ENCODE measurements around the gene IGF2. TPM values are rescaled to one million over a fixed set of nuclear protein-coding genes. Genes with fewer than 3 reads are reported as not detected.

IGF2 gene
- total and polyA plus RNA-seq, 2 of the 8 experiments (the other 6 are each of a cell fraction or from before 2014, with no cell fraction given): 0.74 to 1.5 TPM

DNA sequence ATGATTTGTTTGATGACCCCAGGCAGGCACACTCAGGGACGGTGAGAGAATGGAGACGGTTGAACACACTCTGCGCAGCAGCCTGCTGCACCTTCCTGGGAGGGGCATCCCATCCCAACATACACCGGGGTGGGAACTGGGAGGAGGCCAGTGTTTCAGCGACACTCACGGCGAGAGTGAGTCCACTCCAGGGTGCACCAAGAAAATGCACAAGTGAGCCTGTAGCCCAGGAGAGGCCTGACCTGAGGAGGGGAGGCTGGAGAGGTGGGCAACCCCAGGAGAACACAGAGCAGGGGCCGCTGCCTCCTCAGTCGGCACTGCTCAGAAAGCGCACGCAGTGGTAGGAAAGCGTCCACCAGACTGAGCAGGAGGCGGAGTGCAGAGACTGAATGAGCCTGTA lies 54.5 kb downstream of the IGF2 start:
- H3K23me2 ChIP-seq (ENCODE audit: low read depth, low read length): peaks cover 2% of the 10 kb centered on the region; the same call in 1 of the 2 replicates
- H2AFZ ChIP-seq (ENCODE audit: low read length): no peak overlapping the region
- H3K79me2 ChIP-seq (ENCODE audit: control insufficient read depth in 1 of 2, insufficient read depth in 2 of 2, low read length in 2 of 2): no peaks in the 10 kb centered on the region
- H3K18ac ChIP-seq (ENCODE audit: extremely low read depth, low read length): no peak overlapping the region
- no peak overlapping the region for H3K4me2 ChIP-seq (ENCODE audit: insufficient read depth in 1 of 2, low read depth in 2 of 2, low read length in 2 of 2)
- peaks cover 0 to 7% of the 10 kb centered on the region in 2 experiments; a peak in 1 of 4 replicates for H3K9me3 ChIP-seq (ENCODE audit: insufficient read depth in 2 of 2, low read depth in 1 of 2, low read length in 1 of 2)
- H4K8ac ChIP-seq (ENCODE audit: extremely low read depth, insufficient read depth, low read length): no peak overlapping the region
- H2BK5ac ChIP-seq (ENCODE audit: low read depth, low read length): no peak overlapping the region
- TF ChIP-seq TAF7 (optimal IDR thresholded peaks at IDR 0.05; ENCODE audit: borderline replicate concordance, low read depth, low read length) (no peak), TBP (IDR thresholded peaks at IDR 0.05; ENCODE audit: low read depth, low read length) (no peak), RBBP5 (IDR thresholded peaks at IDR 0.05; ENCODE audit: borderline replicate concordance, low read depth, low read length) (no peak), EP300 (IDR thresholded peaks at IDR 0.05; ENCODE audit: borderline replicate concordance in 1 of 2, low read depth in 2 of 2, low read length in 2 of 2) (no peak), CEBPB (IDR thresholded peaks at IDR 0.05; ENCODE audit: low read depth, low read length) (no peak), POU5F1 (IDR thresholded peaks at IDR 0.05; ENCODE audit: low read depth, low read length) (no peak)
- H3K4me1 ChIP-seq (replicated peaks in 1 of 4; ENCODE audit: control insufficient read depth in 3 of 4, insufficient read depth in 4 of 4, low read length in 3 of 4): no peaks in the 10 kb centered on the region
- H3K36me3 ChIP-seq (ENCODE audit: control insufficient read depth in 2 of 4, insufficient read depth in 4 of 4, low read length in 3 of 4): no peaks in the 10 kb centered on the region
- 96% methylated on average over 13 of the region's 13 CpGs; no CpG with 5 or more reads in 1 of the 2 experiments for WGBS, 2 experiments (ENCODE audit: extremely low coverage in 1 of 2, insufficient coverage in 1 of 2, insufficient read length in 1 of 2, insufficient replicate concordance in 2 of 2, low coverage in 1 of 2, low lambda C conversion rate in 2 of 2, missing lambda C conversion rate in 1 of 2)
- no peak overlapping the region for H3K27ac ChIP-seq (ENCODE audit: low read depth, low read length)
- CTCF ChIA-PET (ENCODE audit: partially characterized antibody): no interaction called here
- no peak overlapping the region for H4K91ac ChIP-seq (replicated peaks; ENCODE audit: insufficient read length, low read length)
- H3K27me3 ChIP-seq (replicated peaks in 1 of 4; ENCODE audit: control insufficient read depth in 3 of 4, extremely low read depth in 1 of 4, insufficient read depth in 3 of 4, low read length in 3 of 4): no peaks in the 10 kb centered on the region
- H3K4me3 ChIP-seq (ENCODE audit: extremely low read depth in 1 of 4, insufficient read depth in 2 of 4, low read depth in 3 of 4, low read length in 4 of 4): no peak overlapping the region
- H2BK15ac ChIP-seq (ENCODE audit: low read length): no peak overlapping the region
- H2BK120ac ChIP-seq (replicated peaks; ENCODE audit: low read depth, low read length): no peak overlapping the region
- H2AK5ac ChIP-seq (ENCODE audit: low read depth, low read length): peak overlapping the region; percentile 97
- POLR2A ChIA-PET (ENCODE audit: partially characterized antibody): no interaction called here
- peaks cover 0 to 2% of the 10 kb centered on the region in 2 experiments for H4K20me1 ChIP-seq (replicated peaks in 1 of 2; ENCODE audit: control insufficient read depth in 1 of 2, insufficient read depth in 2 of 2, low read length in 2 of 2)
- peak overlapping the region; percentile 71; the same call in 1 of the 2 replicates for H2BK12ac ChIP-seq (ENCODE audit: low read depth, low read length)
- H3K23ac ChIP-seq (ENCODE audit: insufficient read length): no peak overlapping the region
- DNase-seq (ENCODE audit: low read depth in 1 of 2, low spot score in 2 of 2) (no peak), FAIRE-seq (no peak)
- H2BK20ac ChIP-seq (ENCODE audit: low read length): no peak overlapping the region
- H3K14ac ChIP-seq (ENCODE audit: insufficient read length): no peak overlapping the region
- no peaks in the 10 kb centered on the region for H3K79me1 ChIP-seq (ENCODE audit: low read depth, low read length)
- no peak overlapping the region for H3K4ac ChIP-seq (replicated peaks; ENCODE audit: insufficient read length, low read depth, low read length)
- H3K9ac ChIP-seq (replicated peaks in 1 of 4; ENCODE audit: extremely low read depth in 1 of 4, low read depth in 3 of 4, low read length in 3 of 4): no peak overlapping the region
- no peak overlapping the region for H4K5ac ChIP-seq (ENCODE audit: insufficient read length, low read depth, low read length)
- H3K56ac ChIP-seq (replicated peaks; ENCODE audit: insufficient read length, low read depth, low read length): peak overlapping the region; percentile 19

Measured in H1 (cell line).